ENCODE data around the gene HDAC4. TPM values are rescaled to one million over a fixed set of nuclear protein-coding genes. Genes with fewer than 3 reads are reported as not detected.

HDAC4 gene
- total and polyA plus RNA-seq, 9 of the 15 experiments (the other 6 are each of a cell fraction or from before 2014, with no cell fraction given), result 0.11 to 20.2 (median 4.0) TPM

DNA sequence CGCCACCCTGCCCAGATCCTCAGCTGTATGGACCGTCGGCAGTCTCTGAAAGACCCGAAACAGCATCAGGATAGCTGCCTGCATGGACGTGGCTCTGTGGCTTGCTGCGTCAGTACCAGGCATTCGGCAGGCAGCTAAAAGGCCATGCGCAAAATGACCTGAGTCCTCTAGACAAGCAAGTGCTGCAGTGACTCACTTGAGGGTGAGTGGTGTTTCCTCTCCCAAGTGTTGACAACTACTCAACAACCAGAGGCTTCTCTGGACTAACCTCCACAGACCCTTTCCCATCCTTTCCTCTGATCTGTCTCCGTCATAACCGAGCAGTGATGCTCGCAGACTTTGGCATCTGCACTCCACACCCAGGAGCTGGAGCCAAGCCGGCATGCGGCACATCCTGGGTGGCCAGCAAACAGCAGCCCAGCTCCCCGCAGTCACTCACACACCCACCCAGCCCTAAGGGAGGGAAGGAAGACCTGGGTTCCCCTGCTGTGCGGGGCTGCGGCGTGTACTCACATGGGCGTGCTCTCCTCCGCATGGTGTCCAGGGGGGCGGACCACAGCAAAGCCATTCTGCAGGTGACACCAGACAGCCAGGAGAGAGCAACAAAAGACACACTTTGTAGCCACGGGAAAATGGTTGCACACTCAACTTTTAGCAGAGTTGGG, 313.6 kb downstream of the HDAC4 start (continued):
- TF ChIP-seq, protein P1, sequence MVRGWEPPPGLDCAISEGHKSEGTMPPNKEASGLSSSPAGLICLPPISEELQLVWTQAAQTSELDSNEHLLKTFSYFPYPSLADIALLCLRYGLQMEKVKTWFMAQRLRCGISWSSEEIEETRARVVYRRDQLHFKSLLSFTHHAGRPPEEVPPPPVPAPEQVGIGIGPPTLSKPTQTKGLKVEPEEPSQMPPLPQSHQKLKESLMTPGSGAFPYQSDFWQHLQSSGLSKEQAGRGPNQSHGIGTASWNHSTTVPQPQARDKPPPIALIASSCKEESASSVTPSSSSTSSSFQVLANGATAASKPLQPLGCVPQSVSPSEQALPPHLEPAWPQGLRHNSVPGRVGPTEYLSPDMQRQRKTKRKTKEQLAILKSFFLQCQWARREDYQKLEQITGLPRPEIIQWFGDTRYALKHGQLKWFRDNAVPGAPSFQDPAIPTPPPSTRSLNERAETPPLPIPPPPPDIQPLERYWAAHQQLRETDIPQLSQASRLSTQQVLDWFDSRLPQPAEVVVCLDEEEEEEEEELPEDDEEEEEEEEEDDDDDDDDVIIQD (CRISPR knock-in tag; IDR thresholded peaks at IDR 0.05), result no peak

DNA sequence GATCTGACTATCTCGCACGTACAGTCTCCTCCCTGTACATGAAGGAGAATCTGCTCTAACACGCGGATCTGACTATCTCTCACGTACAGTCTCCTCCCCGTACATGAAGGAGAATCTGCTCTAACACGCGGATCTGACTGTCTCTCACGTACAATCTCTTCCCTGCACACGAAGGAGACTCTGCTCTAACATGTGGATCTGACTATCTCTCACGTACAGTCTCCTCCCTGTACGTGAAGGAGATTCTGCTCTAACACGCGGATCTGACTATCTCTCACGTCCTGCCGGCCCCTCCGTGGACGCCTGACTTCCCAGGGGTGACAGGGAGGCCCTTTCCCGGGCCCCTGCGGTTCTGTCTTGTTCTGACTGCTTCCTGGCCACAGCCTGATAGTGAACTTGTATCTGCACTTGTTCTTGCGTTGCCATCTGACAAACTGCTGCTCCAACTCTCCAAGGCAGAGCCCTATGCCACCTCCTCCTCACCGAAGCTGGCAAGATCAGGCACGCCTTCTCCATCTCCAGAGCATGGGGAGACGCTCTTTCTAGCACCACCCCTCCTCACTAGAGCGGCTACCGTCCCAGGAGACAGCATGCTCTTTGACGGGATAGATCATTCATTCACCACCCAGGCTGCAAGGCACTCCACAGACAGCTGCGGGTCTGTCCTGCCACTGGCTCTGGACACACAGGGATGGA, 314.3 kb downstream of the HDAC4 start:
- Histone ChIP-seq H4K20me1 (replicated peaks; ENCODE audit: control insufficient read depth, insufficient read depth, low read length) (no peaks in the 10 kb centered on the region), H3K27ac (ENCODE audit: extremely low read depth, low read depth, low read length) (peak overlapping the region; percentile 86), H3K4me3 (no peak overlapping the region), H3K9me3 (replicated peaks; ENCODE audit: control insufficient read depth, insufficient read depth, low read depth, low read length) (no peaks in the 10 kb centered on the region), H3K4me1 (replicated peaks in 1 of 2; ENCODE audit: control insufficient read depth in 2 of 2, insufficient read depth in 2 of 2, low read length in 2 of 2) (peaks cover 20 to 21% of the 10 kb centered on the region in 2 experiments; a peak in 4 of 5 replicates), H3K9me1 (ENCODE audit: control insufficient read depth, insufficient read depth, low read length) (peaks cover 7% of the 10 kb centered on the region), H3K36me3 (ENCODE audit: control insufficient read depth, insufficient read depth, low read length) (no peaks in the 10 kb centered on the region), H3K27me3 (ENCODE audit: control insufficient read depth in 2 of 2, insufficient read depth in 2 of 2, low read length in 2 of 2) (no peaks in the 10 kb centered on the region), H3K79me2 (ENCODE audit: control insufficient read depth, insufficient read depth, low read length) (no peaks in the 10 kb centered on the region), H3K9ac (ENCODE audit: insufficient read depth in 1 of 2, low read depth in 2 of 2, low read length in 2 of 2) (peak overlapping the region; percentile 24 to 38; a peak in 2 of 4 replicates), H2AFZ (ENCODE audit: low read depth, low read length) (peak overlapping the region; percentile 66), H3K4me2 (ENCODE audit: insufficient read depth, low read length) (peak overlapping the region; percentile 72)
- ChIA-PET POLR2A (interaction anchor here (1.0 kb wide), 1 partner anchor 11 kb away, joined by 4 read pairs; no protein-coding TSS in a partner anchor), CTCF (ENCODE audit: low intra/inter-chr PET ratio) (no interaction called here)
- in situ Hi-C loops (cut with MboI) (no loop called here), intact Hi-C loops (cut with micrococcal nuclease) (no loop called here)
- peak; percentile 77 to 83 (median 81) for DNase-seq (ENCODE audit: extremely low read depth in 1 of 4, low spot score in 3 of 4)
- WGBS (ENCODE audit: insufficient coverage, low coverage, missing lambda C conversion rate), result 6% methylated on average over 22 of the region's 28 CpGs
- peak; percentile 91 for ATAC-seq
- peak; percentile 89 for FAIRE-seq
- BruUV-seq (replicated peaks), result no TSS peak
- TF ChIP-seq TRIM24 (IDR thresholded peaks at IDR 0.05), result peak; percentile 66 to 71; a peak in 2 of 4 replicates
- TF ChIP-seq, protein P2, sequence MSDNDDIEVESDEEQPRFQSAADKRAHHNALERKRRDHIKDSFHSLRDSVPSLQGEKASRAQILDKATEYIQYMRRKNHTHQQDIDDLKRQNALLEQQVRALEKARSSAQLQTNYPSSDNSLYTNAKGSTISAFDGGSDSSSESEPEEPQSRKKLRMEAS (CRISPR knock-in tag; IDR thresholded peaks at IDR 0.05), result peak; percentile 90
- TF ChIP-seq PML (IDR thresholded peaks at IDR 0.05; ENCODE audit: low read length), result peak; percentile 82
- 0 out of 2 replicates have a peak, but pooled peaks have one; percentile 40 for TF ChIP-seq ZNF395 (CRISPR knock-in tag; IDR thresholded peaks at IDR 0.05)
- peak; percentile 69; the same call in 1 of the 2 replicates for TF ChIP-seq GATA2 (CRISPR knock-in tag; IDR thresholded peaks at IDR 0.05)
- TF ChIP-seq ZNF592 (IDR thresholded peaks at IDR 0.05), result peak; percentile 60; the same call in 1 of the 2 replicates
- TF ChIP-seq BHLHE40 (IDR thresholded peaks at IDR 0.05; ENCODE audit: low read length), result peak; percentile 68; the same call in 1 of the 2 replicates
- no peak for TF ChIP-seq E2F3 (CRISPR knock-in tag; IDR thresholded peaks at IDR 0.05)
- TF ChIP-seq TAL1 (IDR thresholded peaks at IDR 0.05), result peak; percentile 81
- peak; percentile 85 for TF ChIP-seq TCF3 (CRISPR knock-in tag; IDR thresholded peaks at IDR 0.05)
- TF ChIP-seq SMARCA5 (IDR thresholded peaks at IDR 0.05), result no peak
